Gastrocnemius medialis (tissue), 4 donors: ENCODE results near the gene UCHL3.

Source experiments
- CTCF ChIP-seq, 5 experiments: fragments of 450-650 bp in 3 of 5; fragments of 200-600 bp in 2 of 5; sonication (generic) in 2 of 5; IDR thresholded peaks in 4 of 5; conservative IDR thresholded peaks in 1 of 5; 1 replicate in 4 of 5; 2 replicates in 1 of 5; pipeline ENCODE4 v1.5.1; 2016 to 2019; ENCODE audit warnings: antibody characterized with exemption in 5 of 5, mild to moderate bottlenecking in 3 of 5, moderate library complexity in 3 of 5
- POLR2A ChIP-seq, 2 donors: fragments of 450-650 bp; IDR thresholded peaks; one replicate each; pipeline ENCODE4 v1.6.1; 2017; ENCODE audit warnings: antibody characterized with exemption in 2 of 2, mild to moderate bottlenecking in 2 of 2, moderate library complexity in 2 of 2

GRCh38 chr13:75518439-75519088, 31.0 kb upstream of the UCHL3 start:
- no peak for TF ChIP-seq CTCF (IDR thresholded peaks at IDR 0.05 in 4 of 5, conservative IDR thresholded peaks at IDR 0.05 in 1 of 5)
- no peak for TF ChIP-seq POLR2A (IDR thresholded peaks at IDR 0.05)
